Endodermal cell (in vitro differentiated cells): ENCODE results near the gene MMP25. TPM values are rescaled to one million over a fixed set of nuclear protein-coding genes. Genes with fewer than 3 reads are reported as not detected.

Experiments used
- DNase-seq: peaks from one replicate; pipeline ENCODE4 v3.0.0-alpha.2; 2017
- H3K27ac ChIP-seq: 2 replicates; pipeline ENCODE4 v1.5.1; 2013; ENCODE audit warnings: mild to moderate bottlenecking, low read depth, low read length, moderate library complexity
- H3K27me3 ChIP-seq: 2 replicates; pipeline ENCODE4 v1.6.1; 2013; ENCODE audit warnings: mild to moderate bottlenecking, low read length, moderate library complexity; ENCODE audit not compliant: insufficient read depth, control insufficient read depth, poor library complexity, severe bottlenecking
- H3K36me3 ChIP-seq: 2 replicates; pipeline ENCODE4 v1.7.0; 2013; ENCODE audit warnings: mild to moderate bottlenecking, low read length, moderate library complexity; ENCODE audit not compliant: control insufficient read depth, insufficient read depth
- H3K4me1 ChIP-seq: one replicate; pipeline ENCODE4 v1.7.0; 2013; ENCODE audit warnings: low read length; ENCODE audit not compliant: control insufficient read depth, insufficient read depth
- H3K4me3 ChIP-seq: 2 replicates; pipeline ENCODE4 v1.5.1; 2013; ENCODE audit warnings: mild to moderate bottlenecking, low read length, moderate library complexity
- H3K9ac ChIP-seq: 2 replicates; pipeline ENCODE4 v1.6.1; 2013; ENCODE audit warnings: mild to moderate bottlenecking, low read length, moderate library complexity; ENCODE audit not compliant: poor library complexity, severe bottlenecking; ENCODE audit errors: extremely low read depth
- H3K9me3 ChIP-seq: 2 replicates; pipeline ENCODE4 v1.6.1; 2013; ENCODE audit warnings: mild to moderate bottlenecking, low read length, moderate library complexity; ENCODE audit not compliant: control insufficient read depth
- H3K27ac Mint-ChIP-seq: 2 replicates; pipeline ENCODE4 v1.8.0; 2020; ENCODE audit warnings: mixed read lengths
- H3K27me3 Mint-ChIP-seq: 2 replicates; pipeline ENCODE4 v1.8.0; 2021; ENCODE audit warnings: mild to moderate bottlenecking, mixed read lengths; ENCODE audit not compliant: insufficient read depth
- H3K36me3 Mint-ChIP-seq: 2 replicates; pipeline ENCODE4 v1.8.0; 2020; ENCODE audit warnings: low read depth, mixed read lengths
- H3K4me1 Mint-ChIP-seq: 2 replicates; pipeline ENCODE4 v1.8.0; 2020; ENCODE audit warnings: mixed read lengths
- H3K4me3 Mint-ChIP-seq: 2 replicates; pipeline ENCODE4 v1.8.0; 2020; ENCODE audit warnings: mild to moderate bottlenecking, moderate library complexity, mixed read lengths
- H3K9me3 Mint-ChIP-seq: 2 replicates; pipeline ENCODE4 v1.8.0; 2020; ENCODE audit warnings: mild to moderate bottlenecking, mixed read lengths
- WGBS, 2 experiments: methylation state at CpG; one replicate each; pipeline versions ENCODE4 v1.1.5 to v1.1.7; 2013; ENCODE audit warnings: missing lambda C conversion rate in 2 of 2, mixed read lengths in 1 of 2; ENCODE audit not compliant: insufficient coverage in 1 of 2, insufficient read length in 1 of 2; 5-methylcytosine and 5-hydroxymethylcytosine counted together
- total RNA-seq, 2 donors: library from RNA; stranded (reverse); fragmentation: NEBNext Ultra II Directional in 1 of 2; extraction: Animal tissue kit (Norgen Biotek cat#: 25700) in 1 of 2; gene quantifications; 2 replicates in 1 of 2; 3 replicates in 1 of 2; pipeline ENCODE4 v1.2.1, GENCODE V29; 2021
- TF ChIP-seq, protein P1 (sequence below): fragments of 200-600 bp; sonication (generic); conservative IDR thresholded peaks from 2 replicates; pipeline ENCODE4 v1.5.0; 2021; ENCODE audit warnings: antibody characterized with exemption, mild to moderate bottlenecking

Gene MMP25
- total RNA-seq, 2 donors from 2014 or later = 4.5 to 6.1 TPM

DNA sequence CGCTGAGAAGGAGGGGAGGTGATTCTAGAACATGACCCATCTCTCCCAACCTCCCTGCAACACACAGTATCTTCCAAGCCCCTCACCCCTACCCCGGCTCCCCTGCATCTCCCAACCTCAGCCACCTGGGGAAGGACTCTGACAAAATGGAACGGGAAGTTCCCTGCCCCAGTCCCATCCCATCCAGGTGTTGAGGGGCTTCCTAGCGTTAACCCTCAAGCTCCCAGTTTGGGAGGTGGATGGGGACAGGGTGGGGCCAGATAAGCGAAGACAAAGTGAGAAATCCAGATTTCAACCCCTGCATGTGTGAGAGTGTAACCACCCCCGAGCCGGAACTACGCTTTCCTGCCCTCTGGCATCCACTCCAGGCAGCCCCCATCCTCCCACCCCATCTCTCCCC lies 50.9 kb downstream of the MMP25 start:
- H3K36me3 Mint-ChIP-seq = peaks cover 15% of the 10 kb centered on the region
- H3K4me3 Mint-ChIP-seq = peak overlapping the region; percentile 97
- H3K27ac ChIP-seq = no peak overlapping the region
- peak overlapping the region; percentile 91 for H3K4me3 ChIP-seq
- no peaks in the 10 kb centered on the region for H3K9me3 Mint-ChIP-seq
- H3K4me1 Mint-ChIP-seq = peaks cover 25% of the 10 kb centered on the region
- H3K4me1 ChIP-seq = peaks cover 10% of the 10 kb centered on the region
- peaks cover 4% of the 10 kb centered on the region for H3K36me3 ChIP-seq
- no peak overlapping the region for H3K9ac ChIP-seq
- TF ChIP-seq, protein P1, sequence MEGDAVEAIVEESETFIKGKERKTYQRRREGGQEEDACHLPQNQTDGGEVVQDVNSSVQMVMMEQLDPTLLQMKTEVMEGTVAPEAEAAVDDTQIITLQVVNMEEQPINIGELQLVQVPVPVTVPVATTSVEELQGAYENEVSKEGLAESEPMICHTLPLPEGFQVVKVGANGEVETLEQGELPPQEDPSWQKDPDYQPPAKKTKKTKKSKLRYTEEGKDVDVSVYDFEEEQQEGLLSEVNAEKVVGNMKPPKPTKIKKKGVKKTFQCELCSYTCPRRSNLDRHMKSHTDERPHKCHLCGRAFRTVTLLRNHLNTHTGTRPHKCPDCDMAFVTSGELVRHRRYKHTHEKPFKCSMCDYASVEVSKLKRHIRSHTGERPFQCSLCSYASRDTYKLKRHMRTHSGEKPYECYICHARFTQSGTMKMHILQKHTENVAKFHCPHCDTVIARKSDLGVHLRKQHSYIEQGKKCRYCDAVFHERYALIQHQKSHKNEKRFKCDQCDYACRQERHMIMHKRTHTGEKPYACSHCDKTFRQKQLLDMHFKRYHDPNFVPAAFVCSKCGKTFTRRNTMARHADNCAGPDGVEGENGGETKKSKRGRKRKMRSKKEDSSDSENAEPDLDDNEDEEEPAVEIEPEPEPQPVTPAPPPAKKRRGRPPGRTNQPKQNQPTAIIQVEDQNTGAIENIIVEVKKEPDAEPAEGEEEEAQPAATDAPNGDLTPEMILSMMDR = peak; percentile 13
- DNase-seq = peak; percentile 59
- H3K27me3 Mint-ChIP-seq = no peaks in the 10 kb centered on the region
- WGBS, 2 experiments = 42 to 49% methylated on average over 3 to 7 of the region's 8 CpGs
- H3K27me3 ChIP-seq = no peaks in the 10 kb centered on the region
- H3K27ac Mint-ChIP-seq = peak overlapping the region; percentile 94
- no peaks in the 10 kb centered on the region for H3K9me3 ChIP-seq

- peaks cover 26% of the 10 kb centered on the region for H3K4me1 Mint-ChIP-seq
- no peak within 1 kb of the TSS for H3K27ac ChIP-seq
- peak within 1 kb of the TSS; percentile 94 for H3K27ac Mint-ChIP-seq
- H3K9me3 Mint-ChIP-seq = no peaks in the 10 kb centered on the region
- peak within 1 kb of the TSS; percentile 91 for H3K4me3 ChIP-seq
- peak within 1 kb of the TSS; percentile 74 for H3K9ac ChIP-seq
- WGBS, 2 experiments = 6 to 24% methylated on average over 11 to 21 of the region's 21 CpGs
- H3K4me3 Mint-ChIP-seq = peak within 1 kb of the TSS; percentile 97
- H3K36me3 Mint-ChIP-seq = peaks cover 9% of the 10 kb centered on the region
- H3K27me3 Mint-ChIP-seq = no peaks in the 10 kb centered on the region
- peaks cover 4% of the 10 kb centered on the region for H3K36me3 ChIP-seq
- H3K27me3 ChIP-seq = no peaks in the 10 kb centered on the region
- DNase-seq = peak; percentile 90
- peaks cover 10% of the 10 kb centered on the region for H3K4me1 ChIP-seq
- TF ChIP-seq, protein P1 = no peak
- no peaks in the 10 kb centered on the region for H3K9me3 ChIP-seq
These were observed 52.4 kb downstream of the MMP25 start, which contains the start of gene ZSCAN10 for GRCh38 chr16:3098459-3099394. TSS of gene ZSCAN10 (minus strand) at chr16:3099294. CDS start at chr16:3092937, 6,357 bp downstream.

- Mint-ChIP-seq H3K27me3 (no peaks in the 10 kb centered on the region), H3K4me1 (peaks cover 26% of the 10 kb centered on the region), H3K9me3 (no peaks in the 10 kb centered on the region), H3K27ac (peak overlapping the region; percentile 94), H3K4me3 (peak overlapping the region; percentile 97), H3K36me3 (peaks cover 9% of the 10 kb centered on the region)
- H3K4me3 ChIP-seq = peak overlapping the region; percentile 91
- DNase-seq = no peak
- TF ChIP-seq, protein P1 = no peak
- H3K9ac ChIP-seq = peak overlapping the region; percentile 74
- H3K27ac ChIP-seq = no peak overlapping the region
- H3K36me3 ChIP-seq = peaks cover 4% of the 10 kb centered on the region
- no peaks in the 10 kb centered on the region for H3K9me3 ChIP-seq
- no peaks in the 10 kb centered on the region for H3K27me3 ChIP-seq
- 13 to 21% methylated on average over 4 to 5 of the region's 5 CpGs for WGBS, 2 experiments
- H3K4me1 ChIP-seq = peaks cover 10% of the 10 kb centered on the region
These were observed 53.0 kb downstream of the MMP25 start for GRCh38 chr16:3099395-3099731.
